Measurements from ENCODE around the gene AGBL5. TPM values are rescaled to one million over a fixed set of nuclear protein-coding genes. Genes with fewer than 3 reads are reported as not detected.

Gene AGBL5
- total RNA-seq, 1 donor, result 17.5 TPM

GRCh38 chr2:27023740-27024139 lies 27.7 kb upstream of the AGBL5 start:
- H3K4me3 ChIP-seq (ENCODE audit: low read depth, low read length), result no peak overlapping the region
- TF ChIP-seq CTCF (IDR thresholded peaks at IDR 0.05; ENCODE audit: insufficient read depth, low read length), result no peak
- DNase-seq (ENCODE audit: low read depth), result no peak

- no peak for DNase-seq (ENCODE audit: low read depth)
- no peak overlapping the region for H3K4me3 ChIP-seq (ENCODE audit: low read depth, low read length)
- no peak for TF ChIP-seq CTCF (IDR thresholded peaks at IDR 0.05; ENCODE audit: insufficient read depth, low read length)
Measured at GRCh38 chr2:27024188-27024587, 27.3 kb upstream of the AGBL5 start.

- no peak overlapping the region for H3K4me3 ChIP-seq (ENCODE audit: low read depth, low read length)
- no peak for TF ChIP-seq CTCF (IDR thresholded peaks at IDR 0.05; ENCODE audit: insufficient read depth, low read length)
- no peak for DNase-seq (ENCODE audit: low read depth)
Measured at GRCh38 chr2:27024812-27025211, 26.7 kb upstream of the AGBL5 start.

GRCh38 chr2:27025281-27025800 lies 26.1 kb upstream of the AGBL5 start:
- no peak overlapping the region for H3K4me3 ChIP-seq (ENCODE audit: low read depth, low read length)
- no peak for TF ChIP-seq CTCF (IDR thresholded peaks at IDR 0.05; ENCODE audit: insufficient read depth, low read length)
- DNase-seq (ENCODE audit: low read depth), result no peak

- DNase-seq (ENCODE audit: low read depth), result no peak
- H3K4me3 ChIP-seq (ENCODE audit: low read depth, low read length), result no peak overlapping the region
- TF ChIP-seq CTCF (IDR thresholded peaks at IDR 0.05; ENCODE audit: insufficient read depth, low read length), result no peak
Measured at GRCh38 chr2:27025861-27026851, 25.3 kb upstream of the AGBL5 start.

- TF ChIP-seq CTCF (IDR thresholded peaks at IDR 0.05; ENCODE audit: insufficient read depth, low read length), result no peak
- H3K4me3 ChIP-seq (ENCODE audit: low read depth, low read length), result no peak overlapping the region
- no peak for DNase-seq (ENCODE audit: low read depth)
Measured at GRCh38 chr2:27027211-27027651, 24.2 kb upstream of the AGBL5 start.

Data from fibroblast of the aortic adventitia (primary cell).